Sigmoid colon (tissue), 7 donors: ENCODE data around the gene PRG2. TPM values are rescaled to one million over a fixed set of nuclear protein-coding genes. Genes with fewer than 3 reads are reported as not detected.

Source experiments
- DNase-seq: peaks from one replicate; pipeline ENCODE4 v3.0.0-alpha.2; 2019
- H3K27ac ChIP-seq, 4 donors: fragments of 200-600 bp; sonication (generic); one replicate each; pipeline ENCODE4 v1.5.1; 2016 to 2019; ENCODE audit warnings: mild to moderate bottlenecking in 1 of 4
- H3K27me3 ChIP-seq, 3 donors: fragments of 200-600 bp; sonication (generic); one replicate each; pipeline ENCODE4 v1.5.1; 2019; ENCODE audit warnings: mild to moderate bottlenecking in 1 of 3
- H3K36me3 ChIP-seq, 4 donors: fragments of 200-600 bp; sonication (generic); one replicate each; pipeline ENCODE4 v1.5.1; 2016 to 2019
- H3K4me1 ChIP-seq, 4 donors: fragments of 200-600 bp; sonication (generic); one replicate each; pipeline ENCODE4 v1.5.1; 2017 to 2019
- H3K4me3 ChIP-seq, 4 donors: fragments of 200-600 bp; sonication (generic); one replicate each; pipeline ENCODE4 v1.5.1; 2017 to 2019; ENCODE audit warnings: mild to moderate bottlenecking in 2 of 4, moderate library complexity in 1 of 4
- H3K9me3 ChIP-seq, 4 donors: fragments of 200-600 bp in 3 of 4; sonication (generic) in 3 of 4; one replicate each; pipeline versions ENCODE4 v1.5.1 to v1.6.1; 2013 to 2019
- EP300 ChIP-seq, 4 donors: sonication (generic); formaldehyde crosslinking; IDR thresholded peaks; one replicate each; pipeline ENCODE4 v1.6.1; 2017; ENCODE audit warnings: antibody characterized with exemption in 4 of 4
- POLR2A ChIP-seq, 2 donors: fragments of 450-650 bp; IDR thresholded peaks; one replicate each; pipeline ENCODE4 v1.6.1; 2016; ENCODE audit warnings: antibody characterized with exemption in 2 of 2, mild to moderate bottlenecking in 2 of 2, moderate library complexity in 2 of 2
- POLR2AphosphoS5 ChIP-seq, 4 donors: sonication (generic); formaldehyde crosslinking; IDR thresholded peaks; one replicate each; pipeline ENCODE4 v1.6.1; 2017; ENCODE audit warnings: antibody characterized with exemption in 4 of 4
- WGBS, 2 donors: extraction: QIAGEN DNeasy Blood & Tissue Kit; methylation state at CpG; one replicate each; pipeline ENCODE4 v1.1.7; 2013; 5-methylcytosine and 5-hydroxymethylcytosine counted together
- intact Hi-C: fragments of 100-400 bp; cut with DNase I; formaldehyde crosslinking; loops from one replicate; pipeline ENCODE4 v1.15.1; 2023
- polyA plus RNA-seq, 3 donors: library from polyadenylated mRNA; stranded (reverse); fragments of 200-250 nt; gene quantifications; one replicate each; pipeline ENCODE4 v1.2.3, GENCODE V29; 2013
- total RNA-seq, 4 donors: library from RNA; depleted of rRNA; stranded (reverse); fragments of >200 nt; gene quantifications; one replicate each; pipeline ENCODE4 v1.1.0, GENCODE V29; 2016
- TF ChIP-seq, protein P1 (sequence below), 4 experiments: fragments of 450-650 bp in 3 of 4; fragments of 200-600 bp in 1 of 4; IDR thresholded peaks; one replicate each; pipeline ENCODE4 v1.5.1; 2016 to 2019; ENCODE audit warnings: antibody characterized with exemption in 4 of 4, mild to moderate bottlenecking in 3 of 4, moderate library complexity in 2 of 4
- donor health status: healthy with polysubstance abuse.
- donor health status: Bipolar disorder and iron deficiency.
- donor health status: healthy.

The PRG2 gene
- total and polyA plus RNA-seq, 7 donors, result not detected

DNA sequence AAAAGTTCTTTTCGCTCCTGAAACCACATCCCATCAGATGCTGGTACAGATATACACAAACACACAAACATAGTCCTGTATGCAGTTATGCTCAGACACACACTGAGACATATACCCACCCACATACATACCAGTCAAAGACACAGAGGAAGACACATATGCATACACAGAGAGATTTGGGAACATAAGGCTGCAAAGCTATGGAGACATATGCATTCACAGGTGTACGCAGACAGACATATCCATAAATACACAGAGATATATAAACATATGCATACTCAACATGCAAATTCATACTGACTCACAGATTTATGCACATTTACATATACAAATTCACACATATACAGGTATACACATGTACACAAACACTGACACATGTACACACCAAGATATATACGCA is 15.5 kb downstream of the PRG2 start:
- H3K4me3 ChIP-seq, result no peak overlapping the region
- H3K27me3 ChIP-seq, result peaks cover 0 to 4% (median 0%) of the 10 kb centered on the region in 3 donors
- no peaks in the 10 kb centered on the region for H3K9me3 ChIP-seq
- H3K36me3 ChIP-seq, result no peaks in the 10 kb centered on the region
- no peaks in the 10 kb centered on the region for H3K4me1 ChIP-seq
- no peak overlapping the region for H3K27ac ChIP-seq
- no peak for TF ChIP-seq POLR2A (IDR thresholded peaks at IDR 0.05)
- no peak for TF ChIP-seq EP300 (IDR thresholded peaks at IDR 0.05)
- TF ChIP-seq, protein P1, sequence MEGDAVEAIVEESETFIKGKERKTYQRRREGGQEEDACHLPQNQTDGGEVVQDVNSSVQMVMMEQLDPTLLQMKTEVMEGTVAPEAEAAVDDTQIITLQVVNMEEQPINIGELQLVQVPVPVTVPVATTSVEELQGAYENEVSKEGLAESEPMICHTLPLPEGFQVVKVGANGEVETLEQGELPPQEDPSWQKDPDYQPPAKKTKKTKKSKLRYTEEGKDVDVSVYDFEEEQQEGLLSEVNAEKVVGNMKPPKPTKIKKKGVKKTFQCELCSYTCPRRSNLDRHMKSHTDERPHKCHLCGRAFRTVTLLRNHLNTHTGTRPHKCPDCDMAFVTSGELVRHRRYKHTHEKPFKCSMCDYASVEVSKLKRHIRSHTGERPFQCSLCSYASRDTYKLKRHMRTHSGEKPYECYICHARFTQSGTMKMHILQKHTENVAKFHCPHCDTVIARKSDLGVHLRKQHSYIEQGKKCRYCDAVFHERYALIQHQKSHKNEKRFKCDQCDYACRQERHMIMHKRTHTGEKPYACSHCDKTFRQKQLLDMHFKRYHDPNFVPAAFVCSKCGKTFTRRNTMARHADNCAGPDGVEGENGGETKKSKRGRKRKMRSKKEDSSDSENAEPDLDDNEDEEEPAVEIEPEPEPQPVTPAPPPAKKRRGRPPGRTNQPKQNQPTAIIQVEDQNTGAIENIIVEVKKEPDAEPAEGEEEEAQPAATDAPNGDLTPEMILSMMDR (IDR thresholded peaks at IDR 0.05), result no peak
- TF ChIP-seq POLR2AphosphoS5 (IDR thresholded peaks at IDR 0.05), result no peak
- DNase-seq, result no peak
- intact Hi-C loops, result no loop called here
- 91 to 94% methylated on average over 3 of the region's 3 CpGs for WGBS, 2 donors

DNA sequence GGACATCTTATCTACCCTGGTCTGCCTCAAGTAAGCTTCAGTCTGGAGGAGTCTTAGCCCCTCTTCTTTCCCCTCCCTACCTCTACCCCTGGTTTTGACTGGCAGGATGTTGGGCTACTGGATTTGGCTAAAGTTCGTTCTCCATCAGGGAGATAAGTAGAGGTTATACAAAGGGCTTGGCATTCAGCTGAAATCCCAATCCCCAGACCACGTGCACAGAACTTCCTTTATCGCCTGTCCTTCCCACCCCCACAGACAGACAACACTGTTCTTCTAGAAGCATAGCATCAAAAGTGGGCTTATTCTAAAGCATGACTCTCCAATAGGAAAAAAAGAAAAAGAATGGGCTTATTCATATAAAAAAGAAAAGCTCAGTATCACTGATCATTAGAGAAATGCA is 17.3 kb downstream of the PRG2 start:
- Histone ChIP-seq H3K4me1 (no peaks in the 10 kb centered on the region), H3K4me3 (no peak overlapping the region), H3K36me3 (no peaks in the 10 kb centered on the region), H3K9me3 (no peaks in the 10 kb centered on the region), H3K27ac (no peak overlapping the region), H3K27me3 (peaks cover 0 to 4% (median 0%) of the 10 kb centered on the region in 3 donors)
- 64 to 68% methylated on average over 3 of the region's 3 CpGs for WGBS, 2 donors
- TF ChIP-seq, protein P1 (IDR thresholded peaks at IDR 0.05), result no peak
- TF ChIP-seq POLR2AphosphoS5 (IDR thresholded peaks at IDR 0.05) (no peak), POLR2A (IDR thresholded peaks at IDR 0.05) (no peak), EP300 (IDR thresholded peaks at IDR 0.05) (no peak)
- DNase-seq, result no peak
- intact Hi-C loops, result no loop called here

DNA sequence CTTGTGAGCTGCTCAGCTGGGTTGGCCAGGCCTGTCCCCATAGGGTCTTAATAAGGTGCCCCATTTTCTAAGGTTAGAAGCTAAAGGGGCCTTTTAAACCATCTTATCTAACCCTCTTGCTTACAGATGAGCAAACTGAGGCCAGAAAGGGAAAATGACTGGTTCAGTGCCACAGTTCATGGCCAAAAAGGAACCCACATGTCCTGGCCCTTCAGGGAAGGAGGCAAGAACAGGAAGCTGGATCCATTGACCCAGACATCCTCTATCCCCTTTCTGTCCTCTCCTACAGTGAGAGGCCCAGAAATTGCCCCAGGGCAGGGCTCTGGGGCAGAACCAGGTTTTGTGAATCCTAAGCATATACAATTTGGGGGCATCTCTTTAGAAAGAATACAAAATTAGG is 19.5 kb downstream of the PRG2 start:
- intact Hi-C loops, result no loop called here

DNA sequence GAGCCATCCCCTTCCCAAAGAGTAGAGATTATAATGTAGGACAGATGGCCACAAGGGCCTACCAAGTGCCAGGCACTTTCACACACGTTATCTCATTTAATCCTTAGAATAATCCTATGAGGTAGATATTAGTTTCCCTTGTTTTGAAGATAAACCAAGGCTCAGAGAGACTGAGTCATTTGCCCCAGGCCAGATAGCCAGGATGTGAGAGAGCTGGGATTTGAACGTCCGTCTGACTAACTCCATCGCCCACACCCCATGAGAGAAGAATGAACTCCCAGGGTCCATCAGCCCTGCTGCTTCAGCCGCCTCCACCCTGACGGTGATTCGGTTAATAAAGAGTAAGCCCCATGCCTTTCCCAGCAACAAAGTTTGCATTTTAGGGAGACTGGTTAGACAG is 20.2 kb downstream of the PRG2 start:
- TF ChIP-seq, protein P1 (IDR thresholded peaks at IDR 0.05), result no peak
- TF ChIP-seq POLR2A (IDR thresholded peaks at IDR 0.05) (no peak), EP300 (IDR thresholded peaks at IDR 0.05) (no peak), POLR2AphosphoS5 (IDR thresholded peaks at IDR 0.05) (no peak)
- H3K9me3 ChIP-seq, result no peaks in the 10 kb centered on the region
- intact Hi-C loops, result no loop called here
- peaks cover 0 to 5% (median 0%) of the 10 kb centered on the region in 3 donors for H3K27me3 ChIP-seq
- 91 to 94% methylated on average over 7 of the region's 7 CpGs for WGBS, 2 donors
- DNase-seq, result no peak
- no peak overlapping the region for H3K4me3 ChIP-seq
- no peaks in the 10 kb centered on the region for H3K36me3 ChIP-seq
- H3K4me1 ChIP-seq, result no peaks in the 10 kb centered on the region
- no peak overlapping the region for H3K27ac ChIP-seq

More for the DNA sequence above, 19.5 kb downstream of the PRG2 start:
- H3K9me3 ChIP-seq, result no peaks in the 10 kb centered on the region
- H3K27ac ChIP-seq, result no peak overlapping the region
- H3K27me3 ChIP-seq, result peaks cover 0 to 5% (median 0%) of the 10 kb centered on the region in 3 donors
- H3K4me3 ChIP-seq, result no peak overlapping the region
- DNase-seq, result no peak
- no peaks in the 10 kb centered on the region for H3K36me3 ChIP-seq
- TF ChIP-seq POLR2A (IDR thresholded peaks at IDR 0.05) (no peak), EP300 (IDR thresholded peaks at IDR 0.05) (no peak), POLR2AphosphoS5 (IDR thresholded peaks at IDR 0.05) (no peak)
- TF ChIP-seq, protein P1 (IDR thresholded peaks at IDR 0.05), result no peak
- no peaks in the 10 kb centered on the region for H3K4me1 ChIP-seq

DNA sequence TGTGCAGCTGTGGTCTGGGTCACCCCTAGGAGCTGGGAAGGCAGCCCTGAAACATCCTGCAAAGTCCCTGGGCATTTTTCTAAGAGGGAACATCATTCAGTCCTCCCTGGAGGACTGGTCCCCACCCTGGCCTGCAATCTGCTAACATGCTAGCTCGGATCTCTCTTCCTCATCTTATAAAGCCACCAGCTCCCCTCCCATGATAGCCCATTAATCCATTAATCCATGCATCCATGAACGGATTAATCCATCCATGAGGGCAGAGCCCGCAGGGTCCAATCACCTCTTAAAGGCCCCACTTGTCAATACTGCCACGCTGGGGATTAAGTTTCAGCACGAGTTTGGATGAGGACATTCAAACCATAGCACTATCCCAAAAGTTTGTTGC is 21.6 kb downstream of the PRG2 start:
- no peak overlapping the region for H3K27ac ChIP-seq
- peaks cover 0 to 5% (median 0%) of the 10 kb centered on the region in 3 donors for H3K27me3 ChIP-seq
- H3K4me3 ChIP-seq, result no peak overlapping the region
- no peaks in the 10 kb centered on the region for H3K36me3 ChIP-seq
- TF ChIP-seq POLR2A (IDR thresholded peaks at IDR 0.05) (no peak), EP300 (IDR thresholded peaks at IDR 0.05) (no peak), POLR2AphosphoS5 (IDR thresholded peaks at IDR 0.05) (no peak)
- TF ChIP-seq, protein P1 (IDR thresholded peaks at IDR 0.05), result no peak
- intact Hi-C loops, result no loop called here
- H3K9me3 ChIP-seq, result no peaks in the 10 kb centered on the region
- H3K4me1 ChIP-seq, result no peaks in the 10 kb centered on the region
- DNase-seq, result no peak
- WGBS, 2 donors, result 73 to 78% methylated on average over 5 of the region's 5 CpGs
